HCT116 (cell line): ENCODE data around the gene CTU2. TPM values are rescaled to one million over a fixed set of nuclear protein-coding genes. Genes with fewer than 3 reads are reported as not detected.
A peak's percentile ranks its signal among the peaks of the same experiment; 100 is the strongest.

ENCODE experiments used
- ATAC-seq: fragments of 200-7000 bp; cut with Tn5 transposase; 2 replicates; pipeline ENCODE4 v1.9.1; 2020; ENCODE audit warnings: mild to moderate bottlenecking, moderate library complexity
- BruUV-seq: library from RNA; stranded (reverse); fragments of 400-500 nt; replicated peaks from 2 replicates; lab custom pipeline; 2021; lab: Mats Ljungman, UMichigan
- CTCF ChIA-PET: fragments of 300-600 bp; sonication (Branson Sonifier 250); formaldehyde crosslinking; loops from one replicate; lab custom pipeline; 2021; ENCODE audit warnings: antibody characterized with exemption; lab: Charles Lee
- POLR2A ChIA-PET: fragments of 300-600, 350-600 bp; sonication (Branson Sonifier 250); formaldehyde crosslinking; loops from one replicate; lab custom pipeline; 2021; ENCODE audit warnings: antibody characterized with exemption; lab: Charles Lee
- RAD21 ChIA-PET, 2 experiments: fragments of 300-600 bp; sonication (Branson Sonifier 250); formaldehyde crosslinking; loops; one replicate each; lab custom pipeline; 2023; ENCODE audit warnings: low total read pairs in 2 of 2; ENCODE audit not compliant: uncharacterized antibody in 2 of 2, unreplicated experiment in 2 of 2, low non-redundant PET in 1 of 2; lab: Charles Lee
- DNase-seq: peaks from one replicate; pipeline ENCODE4 v3.0.0-alpha.2; 2010; ENCODE audit warnings: low read depth, low spot score
- H2AFZ ChIP-seq: fragments of 200-600 bp; shearing (Covaris generic), sonication (generic); 2 replicates; pipeline ENCODE4 v1.6.1; 2017; ENCODE audit warnings: low read depth, mixed run types, mixed read lengths, antibody characterized with exemption, low read length; ENCODE audit not compliant: poor library complexity, severe bottlenecking
- H3K27ac ChIP-seq: 2 replicates; pipeline ENCODE4 v1.5.1; 2012; ENCODE audit warnings: low read depth, low read length
- H3K27me3 ChIP-seq: fragments of 200-600 bp; sonication (generic); 2 replicates; pipeline ENCODE4 v1.6.1; 2016; ENCODE audit warnings: mixed run types, low read length, mixed read lengths; ENCODE audit not compliant: insufficient read depth
- H3K36me3 ChIP-seq, 2 experiments: fragments of 200-500 bp in 1 of 2; fragments of 200-600 bp in 1 of 2; sonication (Bioruptor generic) in 1 of 2; sonication (generic) in 1 of 2; 2 replicates each; pipeline versions ENCODE4 v1.5.1 to v1.6.1; 2014 to 2016; ENCODE audit warnings: low read length in 2 of 2, inconsistent platforms in 1 of 2, mixed read lengths in 1 of 2, mixed run types in 1 of 2; ENCODE audit not compliant: insufficient read depth in 2 of 2, control insufficient read depth in 1 of 2
- H3K4me1 ChIP-seq, 2 experiments: fragments of 200-600 bp in 1 of 2; sonication (generic) in 1 of 2; 2 replicates each; pipeline versions ENCODE4 v1.5.1 to v1.6.1; 2012 to 2017; ENCODE audit warnings: low read length in 2 of 2, inconsistent platforms in 1 of 2, mild to moderate bottlenecking in 1 of 2, mixed read lengths in 1 of 2, mixed run types in 1 of 2, moderate library complexity in 1 of 2; ENCODE audit not compliant: insufficient read depth in 2 of 2, control insufficient read depth in 1 of 2
- H3K4me2 ChIP-seq: fragments of 200-600 bp; sonication (generic); 2 replicates; pipeline ENCODE4 v1.6.1; 2017; ENCODE audit warnings: mixed run types, low read length, mixed read lengths
- H3K4me3 ChIP-seq, 2 experiments: fragments of 200-600 bp in 1 of 2; sonication (generic) in 1 of 2; replicated peaks in 1 of 2; 2 replicates each; pipeline ENCODE4 v1.5.1; 2011 to 2016; ENCODE audit warnings: low read length in 2 of 2, control low read depth in 1 of 2, low read depth in 1 of 2, mild to moderate bottlenecking in 1 of 2, mixed read lengths in 1 of 2, mixed run types in 1 of 2
- H3K79me2 ChIP-seq: fragments of 200-600 bp; sonication (generic); 2 replicates; pipeline ENCODE4 v1.6.1; 2017; ENCODE audit warnings: mild to moderate bottlenecking, mixed run types, low read length, moderate library complexity, mixed read lengths; ENCODE audit not compliant: insufficient read depth
- H3K9ac ChIP-seq: fragments of 200-600 bp; sonication (generic); 2 replicates; pipeline ENCODE4 v1.6.1; 2016; ENCODE audit warnings: low read length, mixed read lengths
- H3K9me2 ChIP-seq: fragments of 200-600 bp; sonication (generic), shearing (Covaris generic); 2 replicates; pipeline ENCODE4 v1.6.1; 2017; ENCODE audit warnings: mixed run types, mild to moderate bottlenecking, moderate library complexity; ENCODE audit not compliant: insufficient read depth
- H3K9me3 ChIP-seq, 2 experiments: fragments of 200-500 bp in 1 of 2; fragments of 200-600 bp in 1 of 2; sonication (Bioruptor generic) in 1 of 2; sonication (generic) in 1 of 2; 2 replicates each; pipeline ENCODE4 v1.6.1; 2014 to 2017; ENCODE audit warnings: low read length in 2 of 2, mixed read lengths in 2 of 2, inconsistent platforms in 1 of 2, low read depth in 1 of 2, mild to moderate bottlenecking in 1 of 2, mixed run types in 1 of 2, moderate library complexity in 1 of 2; ENCODE audit not compliant: control insufficient read depth in 1 of 2, insufficient read depth in 1 of 2
- H4K20me1 ChIP-seq: fragments of 200-600 bp; sonication (generic), shearing (Covaris generic); 2 replicates; pipeline ENCODE4 v1.6.1; 2017; ENCODE audit warnings: mixed run types, mild to moderate bottlenecking, moderate library complexity; ENCODE audit not compliant: insufficient read depth
- CBX3 ChIP-seq: IDR thresholded peaks from 2 replicates; pipeline ENCODE4 v1.6.1; 2012; ENCODE audit warnings: low read depth
- CEBPB ChIP-seq: IDR thresholded peaks from 2 replicates; pipeline ENCODE4 v1.6.1; 2012; ENCODE audit warnings: low read depth
- ELF1 ChIP-seq: IDR thresholded peaks from 2 replicates; pipeline ENCODE4 v1.6.1; 2012; ENCODE audit warnings: low read depth, borderline replicate concordance
- EZH2 ChIP-seq: fragments of 200-600 bp; sonication (generic); IDR thresholded peaks from 2 replicates; pipeline ENCODE4 v1.6.1; 2017; ENCODE audit warnings: antibody characterized with exemption, mixed run types
- EZH2phosphoT487 ChIP-seq: fragments of 200-600 bp; IDR thresholded peaks from 2 replicates; pipeline ENCODE4 v1.6.1; 2018; ENCODE audit warnings: antibody characterized with exemption, borderline replicate concordance
- JUND ChIP-seq: IDR thresholded peaks from 2 replicates; pipeline ENCODE4 v1.6.1; 2012
- MAX ChIP-seq: IDR thresholded peaks from 2 replicates; pipeline ENCODE4 v1.6.1; 2012
- POLR2AphosphoS5 ChIP-seq: IDR thresholded peaks from 2 replicates; pipeline ENCODE4 v1.6.1; 2011; ENCODE audit warnings: mild to moderate bottlenecking, low read depth, low read length, moderate library complexity
- SIN3A ChIP-seq: IDR thresholded peaks from 2 replicates; pipeline ENCODE4 v1.6.1; 2012; ENCODE audit warnings: low read depth
- SP1 ChIP-seq: IDR thresholded peaks from 2 replicates; pipeline ENCODE4 v1.6.1; 2012; ENCODE audit warnings: low read depth
- SRF ChIP-seq: IDR thresholded peaks from 2 replicates; pipeline ENCODE4 v1.6.1; 2012; ENCODE audit warnings: low read depth
- TCF7L2 ChIP-seq: IDR thresholded peaks from 2 replicates; pipeline ENCODE4 v1.7.0; 2011; ENCODE audit warnings: borderline replicate concordance, inconsistent platforms; ENCODE audit not compliant: insufficient read depth, insufficient read length; ENCODE audit errors: extremely low read depth
- YY1 ChIP-seq: IDR thresholded peaks from 2 replicates; pipeline ENCODE4 v1.6.1; 2011; ENCODE audit warnings: low read length, low read depth, moderate library complexity, mild to moderate bottlenecking; ENCODE audit not compliant: insufficient replicate concordance; ENCODE audit errors: extremely low read depth
- intact Hi-C: fragments of 100-400 bp; cut with micrococcal nuclease; formaldehyde crosslinking; loops from 2 replicates; pipeline ENCODE4 v1.10.0; 2022
- total RNA-seq: library from RNA; stranded (reverse); gene quantifications from one replicate; pipeline ENCODE4 v1.2.1, GENCODE V29; 2021; ENCODE audit not compliant: unreplicated experiment
- TF ChIP-seq, protein P1 (sequence below): IDR thresholded peaks from 2 replicates; pipeline ENCODE4 v1.6.1; 2011; ENCODE audit warnings: mild to moderate bottlenecking, low read length, moderate library complexity; ENCODE audit not compliant: insufficient replicate concordance; ENCODE audit errors: extremely low read depth
- TF ChIP-seq, protein P2 (sequence below): IDR thresholded peaks from 2 replicates; pipeline ENCODE4 v1.6.1; 2012

Gene CTU2
- total RNA-seq, 1 experiment from 2014 or later, result 71.3 TPM

DNA sequence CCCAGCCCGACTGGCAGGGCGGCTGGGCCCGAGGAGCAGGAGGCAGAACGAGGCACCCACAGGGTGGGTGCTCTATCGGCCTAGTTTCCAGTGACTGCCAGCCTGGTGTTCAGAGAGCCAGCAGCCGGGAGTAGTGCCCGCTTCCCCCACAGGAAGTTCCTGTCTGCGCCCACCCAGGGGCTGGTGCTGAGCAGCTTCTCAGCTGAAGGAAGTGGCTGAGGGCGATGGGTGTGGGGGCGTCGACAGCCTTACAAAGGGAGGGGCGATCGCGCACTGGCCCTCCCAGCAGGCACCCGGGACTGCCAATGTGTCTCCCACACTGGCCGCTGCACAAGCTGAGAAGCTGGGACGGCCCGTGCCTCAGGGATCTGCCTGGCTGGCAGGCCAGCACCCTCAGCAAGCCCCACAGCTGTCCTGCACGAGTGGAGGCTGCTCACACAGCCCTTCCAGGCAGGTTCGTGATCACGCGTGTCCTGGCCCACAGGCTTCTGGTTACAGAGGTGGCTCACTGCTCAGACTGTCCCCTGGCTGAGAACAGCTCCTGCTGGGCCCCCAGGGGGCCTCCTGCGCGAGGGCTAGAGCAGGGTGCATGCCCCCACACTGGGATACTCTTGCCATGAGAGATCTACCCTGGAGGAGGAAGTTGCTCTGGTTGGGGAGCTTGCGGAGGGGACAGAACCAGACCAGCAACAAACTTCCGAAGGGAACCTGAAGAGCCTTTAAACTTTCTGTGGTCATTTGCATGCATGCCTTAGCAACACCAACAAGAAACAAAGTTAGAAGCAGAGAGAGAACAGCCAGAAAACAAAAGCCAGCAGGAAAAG, 2.6 kb upstream of the CTU2 start:
- Histone ChIP-seq H3K27ac (peak overlapping the region; percentile 11; the same call in 1 of the 2 replicates), H3K9me3 (no peaks in the 10 kb centered on the region), H3K79me2 (peaks cover 33% of the 10 kb centered on the region), H3K4me1 (peaks cover 17 to 19% of the 10 kb centered on the region in 2 experiments), H4K20me1 (no peaks in the 10 kb centered on the region), H3K4me2 (no peak overlapping the region), H2AFZ (no peak overlapping the region), H3K36me3 (peaks cover 3 to 4% of the 10 kb centered on the region in 2 experiments; a peak in 1 of 4 replicates), H3K9me2 (no peaks in the 10 kb centered on the region), H3K9ac (no peak overlapping the region), H3K27me3 (no peaks in the 10 kb centered on the region), H3K4me3 (no peak overlapping the region)
- DNase-seq (no peak), ATAC-seq (no peak)
- intact Hi-C loops, result no loop called here
- ChIA-PET CTCF (no interaction called here), POLR2A (no interaction called here), RAD21 (no interaction called here)
- no peak for TF ChIP-seq EZH2phosphoT487
- no peak for TF ChIP-seq YY1
- TF ChIP-seq TCF7L2, result no peak
- TF ChIP-seq CBX3, result no peak
- TF ChIP-seq, protein P1, sequence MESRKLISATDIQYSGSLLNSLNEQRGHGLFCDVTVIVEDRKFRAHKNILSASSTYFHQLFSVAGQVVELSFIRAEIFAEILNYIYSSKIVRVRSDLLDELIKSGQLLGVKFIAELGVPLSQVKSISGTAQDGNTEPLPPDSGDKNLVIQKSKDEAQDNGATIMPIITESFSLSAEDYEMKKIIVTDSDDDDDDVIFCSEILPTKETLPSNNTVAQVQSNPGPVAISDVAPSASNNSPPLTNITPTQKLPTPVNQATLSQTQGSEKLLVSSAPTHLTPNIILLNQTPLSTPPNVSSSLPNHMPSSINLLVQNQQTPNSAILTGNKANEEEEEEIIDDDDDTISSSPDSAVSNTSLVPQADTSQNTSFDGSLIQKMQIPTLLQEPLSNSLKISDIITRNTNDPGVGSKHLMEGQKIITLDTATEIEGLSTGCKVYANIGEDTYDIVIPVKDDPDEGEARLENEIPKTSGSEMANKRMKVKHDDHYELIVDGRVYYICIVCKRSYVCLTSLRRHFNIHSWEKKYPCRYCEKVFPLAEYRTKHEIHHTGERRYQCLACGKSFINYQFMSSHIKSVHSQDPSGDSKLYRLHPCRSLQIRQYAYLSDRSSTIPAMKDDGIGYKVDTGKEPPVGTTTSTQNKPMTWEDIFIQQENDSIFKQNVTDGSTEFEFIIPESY, result no peak
- no peak for TF ChIP-seq JUND
- no peak for TF ChIP-seq ELF1
- no peak for TF ChIP-seq CEBPB
- TF ChIP-seq EZH2, result no peak
- no peak for TF ChIP-seq SRF
- TF ChIP-seq, protein P2, sequence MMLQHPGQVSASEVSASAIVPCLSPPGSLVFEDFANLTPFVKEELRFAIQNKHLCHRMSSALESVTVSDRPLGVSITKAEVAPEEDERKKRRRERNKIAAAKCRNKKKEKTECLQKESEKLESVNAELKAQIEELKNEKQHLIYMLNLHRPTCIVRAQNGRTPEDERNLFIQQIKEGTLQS, result no peak
- no peak for TF ChIP-seq SIN3A
- no peak for TF ChIP-seq SP1
- TF ChIP-seq POLR2AphosphoS5, result no peak
- TF ChIP-seq MAX, result no peak
- TF ChIP-seq, all 23 proteins: peak for 0
- BruUV-seq, result no TSS peak
